T-helper 22 cell (primary cell): ENCODE results near the gene RREB1.
"Not testable (repeated sequence)": the region's sequence is repeated elsewhere in the genome, so short reads cannot be mapped to it uniquely, and the experiment has no call there.

Experiments used
- DNase-seq: peaks from one replicate; pipeline ENCODE4 v3.0.0-alpha.2; 2020; ENCODE audit warnings: low read depth

The RREB1 gene

DNA sequence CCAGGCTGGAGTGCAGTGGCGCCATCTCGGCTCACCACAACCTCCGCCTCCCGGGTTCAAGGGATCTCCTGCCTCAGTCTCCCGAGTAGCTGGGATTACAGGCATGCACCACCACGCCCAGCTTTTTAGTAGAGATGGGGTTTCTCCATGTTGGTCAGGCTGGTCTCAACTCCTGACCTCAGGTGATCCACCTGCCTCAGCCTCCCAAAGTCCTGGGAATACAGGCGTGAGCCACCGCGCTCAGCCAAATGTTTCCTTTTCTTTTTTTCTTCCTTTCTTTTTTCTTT, 155.7 kb downstream of the RREB1 start:
- DNase-seq = not testable (repeated sequence)

DNA sequence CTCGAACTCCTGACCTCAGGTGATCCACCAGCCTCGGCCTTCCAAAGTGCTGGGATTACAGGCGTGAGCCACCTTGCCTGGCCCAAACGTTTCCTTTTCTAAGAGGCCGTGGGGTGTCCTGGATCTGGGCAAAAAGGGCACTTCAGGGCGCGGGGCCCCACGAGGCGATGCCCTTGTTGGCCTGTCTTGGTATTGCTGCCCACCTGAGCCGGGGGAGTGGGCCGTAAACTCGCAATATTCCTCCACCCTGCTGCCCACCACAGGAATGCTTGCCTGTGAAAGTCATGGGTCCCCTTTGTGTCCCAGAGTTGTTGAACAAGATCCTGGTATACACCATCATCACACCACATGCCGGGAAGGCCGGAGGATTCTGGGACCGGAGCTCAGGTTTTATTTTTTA, 156.3 kb downstream of the RREB1 start:
- DNase-seq = no peak

DNA sequence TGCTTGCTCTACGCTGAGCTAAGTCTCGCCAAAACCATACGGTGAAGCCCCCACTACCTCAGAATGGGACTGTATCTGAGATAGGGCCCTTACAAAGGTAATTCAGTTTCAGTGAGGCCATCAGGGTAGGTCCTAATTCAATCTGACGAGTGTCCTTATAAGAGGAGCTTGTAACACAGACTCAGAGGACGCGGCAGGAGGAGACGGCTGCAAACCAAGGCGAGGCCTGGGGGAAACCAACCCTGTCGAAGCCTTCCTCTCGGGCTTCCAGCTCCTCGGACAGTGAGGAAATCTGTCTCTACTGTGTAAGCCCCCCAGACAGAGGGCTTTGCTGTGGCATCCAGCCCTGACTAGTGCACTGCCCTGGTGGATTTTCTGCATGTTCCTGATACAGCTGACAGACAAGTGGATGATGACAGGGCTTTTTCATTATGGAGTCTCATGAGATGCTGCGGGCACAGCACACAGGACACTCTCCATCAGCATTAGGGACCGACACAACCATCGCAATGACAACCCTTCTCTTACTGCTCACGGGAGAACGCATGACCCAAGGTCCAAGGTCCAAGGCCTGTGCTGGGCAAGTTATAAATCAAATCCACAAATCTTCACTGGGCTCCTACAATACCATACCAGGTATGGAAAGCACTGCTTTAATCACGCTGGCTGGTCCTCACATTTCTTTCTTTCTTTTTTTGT, 157.1 kb downstream of the RREB1 start:
- DNase-seq = no peak

DNA sequence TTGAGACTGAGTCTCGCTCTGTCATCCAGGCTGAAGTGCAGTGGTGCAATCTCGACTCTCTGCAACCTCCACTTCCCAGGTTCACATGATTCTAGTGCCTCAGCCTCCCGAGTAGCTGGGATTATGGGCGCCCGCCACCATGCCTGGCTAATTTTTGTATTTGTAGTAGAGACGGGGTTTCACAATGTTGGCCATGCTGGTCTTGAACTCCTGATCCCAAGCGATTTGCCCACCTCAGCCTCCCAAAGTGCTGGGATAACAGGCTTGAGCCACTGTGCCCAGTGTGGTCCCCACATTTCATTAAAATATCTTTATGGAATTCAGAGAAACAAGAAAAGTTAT, 157.6 kb downstream of the RREB1 start:
- DNase-seq = not testable (repeated sequence)

DNA sequence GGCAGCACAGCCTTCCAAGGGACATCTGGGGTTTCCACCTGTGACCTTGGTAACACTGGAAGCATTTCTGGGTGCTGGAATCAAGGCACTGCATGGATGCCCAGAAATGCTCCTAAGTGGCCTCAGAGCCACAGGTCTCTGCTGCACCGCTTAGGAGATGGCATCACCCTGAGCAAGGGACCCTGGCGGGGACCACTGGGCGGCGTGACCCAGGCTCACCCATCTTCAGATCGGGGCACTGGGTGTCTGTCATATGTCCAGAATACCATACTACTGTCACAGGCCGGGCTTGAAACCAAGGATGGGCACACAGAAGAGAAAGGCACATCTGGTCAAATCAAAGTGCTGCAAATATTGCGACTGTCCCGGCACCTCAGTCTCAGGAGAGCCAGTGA, 159.3 kb downstream of the RREB1 start:
- DNase-seq = no peak

DNA sequence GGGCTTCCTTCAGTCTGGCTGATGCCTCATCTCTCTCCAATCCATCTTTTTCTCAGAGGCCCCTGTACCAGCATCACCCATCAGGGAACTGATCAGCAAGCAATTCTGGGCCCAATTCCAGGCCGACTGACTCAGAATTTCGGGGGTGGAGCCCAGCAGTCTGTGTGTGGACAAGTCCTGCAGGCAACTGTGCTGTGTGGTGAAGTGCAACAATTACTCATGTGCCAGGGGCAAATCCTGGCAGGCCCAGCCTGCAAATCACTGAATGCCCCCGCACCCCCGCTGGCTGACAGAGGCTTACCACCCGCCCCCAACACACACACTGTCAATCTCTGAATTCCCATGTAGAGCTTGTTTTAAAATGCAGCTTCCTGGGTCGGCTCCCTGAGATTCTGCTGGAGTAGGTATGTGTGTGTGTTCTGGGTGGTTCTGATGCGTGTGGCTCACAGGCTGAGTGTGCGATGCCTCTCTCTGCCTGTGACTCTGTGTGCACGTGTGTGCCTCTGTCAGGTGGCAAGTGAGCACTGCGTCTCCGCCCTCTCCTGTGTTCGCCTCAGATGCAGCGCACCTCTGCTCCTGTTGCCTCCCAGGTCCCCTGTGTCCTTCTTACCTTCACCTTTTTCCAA, 159.8 kb downstream of the RREB1 start:
- DNase-seq = no peak

DNA sequence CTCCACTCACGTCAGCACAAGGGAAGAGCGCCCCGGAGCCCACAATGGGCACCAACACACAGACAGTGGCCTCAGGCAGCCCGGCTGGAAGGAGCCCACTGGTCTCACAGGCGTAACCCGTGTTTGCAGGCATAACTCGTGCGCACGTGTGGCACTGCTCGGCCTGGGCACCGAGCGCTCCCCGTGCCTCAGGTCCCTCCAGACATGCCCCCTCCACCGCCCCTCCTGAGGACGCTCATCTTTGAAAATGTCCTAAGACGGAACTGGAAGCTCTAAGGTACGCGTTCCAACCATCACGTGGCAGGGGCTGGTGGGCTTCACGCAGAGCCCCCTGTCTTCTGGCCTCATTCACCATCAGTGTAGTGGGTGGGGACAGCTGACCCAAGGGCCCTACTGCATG, 160.6 kb downstream of the RREB1 start:
- DNase-seq = no peak

DNA sequence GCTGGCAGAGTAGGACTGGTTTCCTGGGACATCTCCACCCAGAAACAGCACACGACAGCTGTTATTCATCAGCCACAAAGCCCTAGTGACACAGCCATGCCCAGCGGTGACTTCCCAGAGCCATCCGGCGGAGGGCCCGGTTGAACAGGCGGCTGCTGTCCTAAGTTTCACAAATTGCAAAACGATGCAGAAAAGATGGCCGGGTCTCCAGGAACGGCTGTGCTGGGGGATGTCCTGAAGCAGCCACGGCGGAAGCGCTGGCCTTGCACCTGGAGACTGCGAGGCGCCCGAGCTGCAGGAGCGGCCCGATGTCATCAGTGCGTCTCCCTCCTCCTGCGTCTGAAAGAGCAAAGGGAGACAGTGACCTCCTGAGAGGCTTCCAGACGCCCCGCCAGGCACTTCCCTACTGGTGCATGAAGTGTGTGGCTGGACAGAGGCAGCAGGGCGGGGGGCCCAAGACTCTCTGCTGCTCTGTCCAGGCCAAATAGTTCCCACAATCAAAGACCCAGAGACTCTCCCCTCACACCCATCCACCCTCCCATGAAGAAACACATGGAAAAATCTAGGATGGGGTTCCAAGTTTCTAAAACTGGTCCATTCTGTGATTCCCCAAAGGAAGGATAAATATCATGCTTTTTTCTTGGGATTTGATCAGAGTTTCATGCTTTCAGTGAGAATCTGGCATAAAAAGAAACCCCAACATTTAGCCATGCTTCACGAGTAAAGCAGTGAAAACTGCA, 161.2 kb downstream of the RREB1 start:
- DNase-seq = no peak

DNA sequence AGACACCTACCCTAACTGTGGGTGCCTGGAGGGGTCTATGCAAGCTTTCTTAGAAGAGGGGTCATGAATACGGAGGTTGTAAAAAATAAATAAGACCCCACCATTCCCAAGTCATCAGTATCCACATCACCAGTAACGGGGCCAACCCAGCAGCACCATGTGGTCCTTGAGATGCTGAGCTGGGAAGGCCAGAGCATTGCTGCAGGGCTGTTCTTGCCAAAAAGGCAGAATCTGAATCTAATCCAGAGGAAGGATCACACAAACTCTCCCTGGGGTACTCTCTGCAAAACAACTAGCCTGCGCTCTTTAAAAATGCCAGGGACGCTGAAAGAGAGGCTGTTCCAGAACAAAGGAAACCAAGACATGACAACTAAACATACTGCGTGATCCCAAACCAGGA, 162.1 kb downstream of the RREB1 start:
- no peak for DNase-seq

DNA sequence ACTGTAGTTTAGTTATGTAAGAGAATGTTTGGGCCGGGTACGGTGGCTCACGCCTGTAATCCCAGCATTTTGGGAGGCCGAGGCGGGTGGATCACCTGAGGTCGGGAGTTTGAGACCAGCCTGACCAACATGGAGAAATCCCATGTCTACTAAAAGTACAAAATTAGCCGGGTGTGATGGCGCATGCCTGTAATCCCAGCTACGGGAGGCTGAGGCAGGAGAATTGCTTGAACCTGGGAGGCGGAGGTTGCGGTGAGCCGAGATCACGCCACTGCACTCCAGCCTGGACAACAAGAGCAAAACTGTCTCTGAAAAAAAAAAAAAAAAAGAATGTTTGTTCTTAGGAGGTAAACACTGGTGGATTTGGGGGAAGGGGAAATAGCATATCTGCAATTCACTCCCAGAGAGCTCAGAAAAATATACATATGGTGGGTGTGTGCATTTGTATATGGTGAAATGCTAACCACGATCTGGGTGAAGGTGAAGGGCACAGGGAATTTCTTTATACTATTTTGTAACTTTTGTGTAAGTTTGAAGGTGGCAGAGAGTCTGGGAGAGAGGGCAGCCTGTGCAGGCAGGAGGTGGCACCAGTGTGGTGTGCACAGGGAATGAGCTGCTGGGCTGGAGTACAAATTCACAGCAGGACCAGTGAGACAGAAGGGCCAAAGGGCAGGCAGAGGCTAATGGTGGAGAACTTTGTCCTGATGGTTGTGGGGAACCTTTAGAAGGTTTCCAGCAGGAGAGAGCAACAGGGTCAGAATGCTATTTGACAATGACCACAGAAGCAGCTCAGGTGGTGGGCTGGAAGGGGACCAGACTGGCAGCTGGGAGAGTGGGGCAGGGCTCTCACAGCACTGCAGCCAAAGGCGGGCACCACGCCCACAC, 162.8 kb downstream of the RREB1 start:
- no peak for DNase-seq

DNA sequence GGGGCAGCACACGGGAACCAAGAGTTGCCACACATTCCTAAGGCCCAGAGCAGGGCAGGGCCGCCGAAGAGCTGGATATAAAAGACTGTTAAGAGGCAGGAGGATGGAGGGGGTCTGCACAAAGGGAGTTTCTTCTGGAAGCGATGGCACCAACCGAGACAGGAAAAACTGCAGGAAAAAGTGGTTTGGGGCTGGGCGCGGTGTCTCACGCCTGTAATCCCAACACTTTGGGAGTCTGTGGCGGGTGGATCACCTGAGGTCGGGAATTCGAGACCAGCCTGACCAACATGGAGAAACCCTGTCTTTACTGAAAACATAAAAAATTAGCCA, 163.4 kb downstream of the RREB1 start:
- no peak for DNase-seq

DNA sequence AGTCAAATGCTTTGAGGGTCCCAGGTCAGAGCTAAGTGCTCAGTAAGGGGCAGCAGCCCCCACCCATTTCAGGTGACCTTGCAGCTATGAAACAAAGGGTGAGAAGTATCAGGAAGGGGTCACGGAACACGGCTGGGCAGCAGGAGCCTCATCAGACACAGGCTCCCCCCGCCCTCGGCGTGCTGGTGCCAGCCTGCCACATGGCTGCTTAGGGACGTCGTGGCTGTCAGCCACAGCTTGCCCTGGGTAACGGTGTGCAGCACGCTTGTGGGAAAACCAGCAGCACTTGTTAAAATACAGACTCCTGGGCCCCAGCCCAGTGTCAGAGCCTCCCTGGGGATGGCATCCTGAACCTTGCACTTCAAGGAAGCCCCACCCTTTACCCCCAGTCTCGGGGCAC, 165.9 kb downstream of the RREB1 start:
- no peak for DNase-seq

DNA sequence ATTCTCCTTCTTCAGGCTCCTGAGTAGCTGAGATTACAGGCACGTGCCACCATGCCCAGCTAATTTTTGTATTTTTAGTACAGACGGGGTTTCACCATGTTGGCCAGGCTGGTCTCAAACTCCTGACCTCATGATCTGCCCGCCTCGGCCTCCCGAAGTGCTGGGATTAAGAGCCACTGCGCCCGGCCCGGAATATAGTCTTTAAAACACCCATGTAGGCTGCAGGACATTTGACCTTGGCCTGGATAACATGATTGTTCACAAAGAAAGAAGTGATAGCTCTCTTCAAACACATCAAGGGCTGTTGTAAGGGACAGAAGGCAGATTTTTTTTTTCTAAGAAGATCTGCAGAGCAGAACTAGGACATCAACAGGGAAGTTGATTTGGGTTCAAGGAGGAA, 166.8 kb downstream of the RREB1 start:
- DNase-seq = not testable (repeated sequence)

DNA sequence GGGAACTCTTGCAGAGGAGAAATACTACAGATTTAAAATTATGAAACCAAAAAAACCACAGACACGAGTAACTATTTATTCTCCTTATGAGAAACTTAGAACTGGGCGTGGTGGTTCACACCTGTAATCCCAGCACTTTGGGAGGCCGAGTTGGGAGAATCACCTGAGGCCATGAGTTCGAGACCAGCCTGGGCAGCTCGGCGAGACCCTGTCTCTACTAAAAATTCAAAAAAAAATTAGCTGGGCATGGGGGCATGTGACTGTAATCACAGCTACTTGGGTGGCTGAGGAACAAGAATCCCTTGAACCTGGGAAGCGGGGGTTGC, 168.4 kb downstream of the RREB1 start:
- no peak for DNase-seq

DNA sequence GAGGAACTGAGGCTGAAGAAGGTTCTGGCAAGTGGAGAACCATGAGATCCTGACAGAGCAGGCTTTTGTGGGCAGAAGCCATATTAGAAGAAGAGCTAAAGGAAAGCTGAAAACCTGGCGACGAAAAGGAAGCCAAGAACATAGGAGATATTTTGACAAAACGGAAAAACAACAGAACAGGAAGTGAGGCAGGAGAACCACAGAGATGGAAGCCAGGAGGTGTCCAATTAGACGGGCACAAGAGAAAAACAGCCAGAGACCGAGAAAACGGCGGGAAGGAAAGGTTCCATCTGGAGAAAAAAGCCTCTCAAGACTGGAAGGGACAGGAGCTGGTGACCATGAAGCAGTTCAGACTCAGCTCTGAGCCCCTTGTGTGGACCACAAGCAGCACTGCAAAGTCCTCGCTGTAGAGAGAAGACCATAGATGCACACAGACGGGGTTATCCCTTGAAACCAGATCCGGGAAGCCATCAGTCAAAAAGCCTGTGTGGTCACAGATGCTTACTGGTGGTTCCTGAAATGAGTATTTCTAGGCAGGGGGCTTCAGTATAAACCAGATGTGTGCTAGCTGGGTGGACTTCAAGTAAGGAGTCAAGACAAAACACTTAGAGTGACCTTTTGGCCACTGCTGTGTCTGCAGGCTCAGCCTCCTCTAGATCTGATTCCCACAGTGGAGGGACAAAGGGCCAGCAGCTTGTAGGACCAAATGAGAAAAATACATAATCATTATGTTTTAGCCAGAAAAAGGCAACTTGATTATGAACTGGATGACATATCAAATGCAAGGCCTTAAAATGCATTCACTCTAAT, 174.5 kb downstream of the RREB1 start:
- DNase-seq = no peak

DNA sequence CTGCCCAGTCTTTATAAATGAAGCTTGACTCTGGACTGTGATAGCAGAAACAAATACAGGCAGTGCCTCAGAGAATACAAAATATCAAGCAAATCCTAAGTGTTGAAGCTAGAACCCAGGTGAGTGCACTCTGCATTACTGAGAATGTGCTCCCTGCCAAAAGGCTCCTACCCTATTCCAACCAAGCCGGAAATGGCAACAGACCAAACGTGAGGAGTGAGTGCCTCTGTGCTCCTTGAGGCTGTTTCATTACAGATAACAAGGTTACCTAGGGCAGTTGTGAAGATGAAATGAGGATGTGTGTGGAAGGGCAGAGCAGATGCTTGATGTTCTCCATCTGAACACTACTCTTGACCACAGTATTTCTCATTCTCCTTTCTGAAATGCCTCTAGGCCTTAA, 175.9 kb downstream of the RREB1 start:
- no peak for DNase-seq

DNA sequence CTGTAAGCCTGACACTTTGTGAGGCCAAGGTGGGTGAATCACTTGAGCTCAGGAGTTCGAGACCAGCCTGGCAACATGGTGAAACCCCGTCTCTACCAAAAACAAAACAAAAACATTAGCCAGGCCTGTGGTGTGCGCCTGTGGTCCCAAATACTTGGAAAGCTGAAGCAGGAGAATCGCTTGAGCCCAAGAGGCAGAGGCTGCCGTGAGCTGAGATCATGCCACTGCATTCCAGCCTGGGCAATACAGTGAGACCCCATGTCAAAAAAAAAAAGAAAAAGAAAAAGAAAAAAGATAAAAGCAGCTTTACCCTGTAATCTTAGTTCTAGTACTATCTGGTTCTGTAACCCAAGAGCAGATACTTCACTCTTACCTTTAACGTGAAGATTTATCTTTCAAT, 177.7 kb downstream of the RREB1 start:
- no peak for DNase-seq

DNA sequence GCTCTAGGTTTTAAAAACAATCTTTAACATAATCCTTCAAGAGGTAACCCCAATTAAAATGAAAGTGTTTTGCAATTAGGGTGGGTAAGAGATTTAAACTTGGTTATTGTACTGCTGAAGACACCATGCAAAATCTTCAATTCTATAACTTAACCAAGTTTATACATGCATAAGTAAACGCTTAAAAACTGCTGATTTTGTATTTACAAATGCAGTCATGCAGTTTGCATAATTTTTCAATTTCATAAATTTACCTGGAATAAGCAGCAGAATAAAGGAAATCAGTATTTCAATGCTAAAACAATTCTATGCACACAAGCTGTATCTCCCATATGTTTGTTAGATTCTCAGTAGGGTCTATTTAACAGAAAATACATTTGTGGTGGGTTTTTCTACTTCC, 182.3 kb downstream of the RREB1 start:
- no peak for DNase-seq

DNA sequence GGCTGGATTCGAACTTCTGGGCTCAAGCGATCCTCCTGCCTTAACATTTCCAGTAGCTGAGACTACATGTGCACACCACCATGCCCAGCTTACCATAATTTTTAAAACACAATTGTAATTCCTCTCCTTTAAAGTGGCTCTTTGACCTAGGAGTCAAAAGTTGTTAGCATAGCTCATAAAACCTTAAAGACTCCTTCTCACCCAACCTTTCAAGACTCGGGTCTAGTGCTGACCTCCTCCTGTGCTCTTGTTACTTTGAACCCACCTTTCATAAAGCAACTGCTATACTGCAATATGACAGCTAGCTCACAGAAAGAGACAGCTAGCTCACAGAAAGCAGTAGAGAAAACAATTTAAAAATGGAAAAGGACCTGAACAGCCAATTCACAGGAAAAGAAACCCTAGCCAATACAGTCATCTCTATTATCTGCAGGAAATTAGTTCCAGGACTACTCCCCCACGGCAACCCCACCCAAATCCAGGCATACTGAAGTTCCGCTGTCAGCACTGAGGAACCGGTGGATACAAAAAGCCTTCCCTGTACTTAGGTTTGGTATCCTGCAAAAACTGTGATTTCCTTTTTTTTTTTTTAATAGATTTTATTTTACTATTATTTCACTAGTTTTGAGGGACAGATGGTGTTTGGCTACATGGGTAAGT, 185.0 kb downstream of the RREB1 start:
- no peak for DNase-seq

DNA sequence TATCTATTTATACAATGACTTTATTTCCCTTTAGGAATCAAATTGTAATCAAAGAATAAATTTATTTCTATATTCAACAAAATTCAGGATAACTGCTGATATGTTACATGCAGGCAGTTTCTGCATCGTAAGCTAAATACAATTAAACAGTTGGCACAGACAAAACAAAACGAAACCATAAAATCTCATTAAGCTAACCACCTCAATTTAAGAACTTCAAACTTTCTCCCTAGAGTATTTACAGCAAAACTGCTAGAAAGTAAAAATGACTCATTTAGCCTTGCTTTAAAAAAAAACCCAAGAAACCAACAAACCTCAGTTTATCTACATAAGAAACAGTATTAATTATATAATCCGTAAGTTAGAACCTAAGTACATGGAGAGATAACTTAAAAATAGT, 188.2 kb downstream of the RREB1 start:
- DNase-seq = no peak

DNA sequence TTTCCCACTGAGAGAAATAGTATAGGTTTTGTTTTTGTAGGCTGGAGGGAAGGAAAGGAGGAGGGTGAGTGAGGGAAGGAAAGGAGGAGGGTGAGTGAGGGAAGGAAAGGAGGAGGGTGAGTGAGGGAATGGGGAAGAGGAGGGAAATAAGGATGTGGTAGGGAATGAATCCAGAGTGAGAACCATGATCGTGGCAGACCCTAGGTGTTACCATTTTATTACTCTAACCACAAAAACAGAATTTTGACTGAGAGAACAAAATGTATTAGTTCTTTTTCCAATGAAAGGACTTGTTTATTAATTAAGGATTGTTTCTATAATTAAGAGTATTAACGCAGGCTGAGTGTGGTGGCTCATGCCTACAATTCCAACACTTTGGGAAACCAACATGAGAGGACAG, 188.8 kb downstream of the RREB1 start:
- DNase-seq = no peak

DNA sequence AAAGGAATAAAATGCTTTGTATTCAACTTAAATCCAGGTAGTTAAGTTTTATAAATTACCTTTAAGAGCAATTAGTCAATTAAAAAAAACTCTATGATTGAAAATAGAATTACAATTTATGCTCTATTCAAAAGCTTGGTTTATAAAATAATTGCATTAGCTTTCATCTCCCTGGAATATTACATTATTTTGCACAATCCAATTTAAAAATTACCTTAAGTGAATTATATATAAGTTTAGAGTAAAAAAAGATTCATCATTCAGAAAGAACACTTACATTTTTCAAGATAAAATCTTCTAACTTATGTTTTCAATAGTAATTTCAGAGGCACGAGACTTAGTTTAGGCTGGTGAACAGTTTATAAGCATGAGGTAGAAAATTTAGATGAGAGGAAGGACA, 190.4 kb downstream of the RREB1 start:
- no peak for DNase-seq
